Liver (tissue), 3 donors: ENCODE measurements around the gene LLGL1.

ENCODE experiments used
- FOXA1 ChIP-seq: IDR thresholded peaks from 2 replicates; pipeline ENCODE4 v1.6.1; 2016; ENCODE audit warnings: antibody characterized with exemption
- JUND ChIP-seq, 2 donors: IDR thresholded peaks; 2 replicates each; pipeline ENCODE4 v1.6.1; 2016; ENCODE audit warnings: antibody characterized with exemption in 2 of 2
- RAD21 ChIP-seq, 2 donors: IDR thresholded peaks; 2 replicates each; pipeline ENCODE4 v1.6.1; 2016; ENCODE audit warnings: antibody characterized with exemption in 2 of 2, mild to moderate bottlenecking in 2 of 2
- SP1 ChIP-seq: IDR thresholded peaks from 2 replicates; pipeline ENCODE4 v1.6.1; 2018; ENCODE audit warnings: antibody characterized with exemption, mild to moderate bottlenecking
- YY1 ChIP-seq: IDR thresholded peaks from 2 replicates; pipeline ENCODE4 v1.6.1; 2016; ENCODE audit warnings: antibody characterized with exemption, mild to moderate bottlenecking
- TF ChIP-seq, protein P1 (sequence below): fragments of 150-350 bp; IDR thresholded peaks from 2 replicates; pipeline ENCODE4 v1.5.1; 2017; ENCODE audit warnings: improper control_type of control experiment, low read depth, low read length; ENCODE audit not compliant: missing input control
- TF ChIP-seq, protein P2 (sequence below): IDR thresholded peaks from 2 replicates; pipeline ENCODE4 v1.6.1; 2016; ENCODE audit warnings: antibody characterized with exemption
- donor health status: healthy.
- donor health status: healthy.

DNA sequence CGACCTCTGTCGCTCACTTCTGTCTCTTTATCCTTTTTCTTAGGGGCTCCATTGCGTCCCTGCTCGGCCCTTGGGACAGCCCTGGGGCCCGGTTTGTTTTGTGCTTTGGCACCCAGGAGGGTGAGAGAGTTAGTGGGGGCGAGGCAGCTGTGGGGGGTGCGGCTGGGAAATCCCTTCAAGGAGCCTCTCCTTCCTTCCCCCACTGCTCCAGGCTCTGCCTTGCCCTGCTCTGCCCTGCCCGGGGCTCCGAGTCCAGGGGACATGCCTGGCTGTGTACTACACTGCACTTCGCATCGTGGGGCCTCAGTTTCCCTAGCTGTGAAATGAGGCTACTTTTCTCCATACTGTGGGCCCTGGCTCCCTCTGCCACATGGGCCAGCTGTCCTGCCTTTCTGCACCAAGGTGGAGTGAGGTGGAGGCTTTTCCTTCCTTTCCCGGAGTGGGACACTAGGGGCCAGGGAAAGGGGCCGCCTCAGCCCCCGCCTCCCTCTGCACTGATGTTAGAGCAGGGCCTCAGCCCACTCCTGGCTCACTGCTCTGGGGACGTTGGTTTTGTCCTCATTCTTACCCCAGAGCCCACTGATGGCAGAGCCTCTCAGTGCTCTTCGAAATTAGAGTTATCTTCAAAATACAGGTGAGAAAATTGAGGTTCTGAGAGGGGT is 980 bp downstream of the LLGL1 start:
- TF ChIP-seq, protein P1, sequence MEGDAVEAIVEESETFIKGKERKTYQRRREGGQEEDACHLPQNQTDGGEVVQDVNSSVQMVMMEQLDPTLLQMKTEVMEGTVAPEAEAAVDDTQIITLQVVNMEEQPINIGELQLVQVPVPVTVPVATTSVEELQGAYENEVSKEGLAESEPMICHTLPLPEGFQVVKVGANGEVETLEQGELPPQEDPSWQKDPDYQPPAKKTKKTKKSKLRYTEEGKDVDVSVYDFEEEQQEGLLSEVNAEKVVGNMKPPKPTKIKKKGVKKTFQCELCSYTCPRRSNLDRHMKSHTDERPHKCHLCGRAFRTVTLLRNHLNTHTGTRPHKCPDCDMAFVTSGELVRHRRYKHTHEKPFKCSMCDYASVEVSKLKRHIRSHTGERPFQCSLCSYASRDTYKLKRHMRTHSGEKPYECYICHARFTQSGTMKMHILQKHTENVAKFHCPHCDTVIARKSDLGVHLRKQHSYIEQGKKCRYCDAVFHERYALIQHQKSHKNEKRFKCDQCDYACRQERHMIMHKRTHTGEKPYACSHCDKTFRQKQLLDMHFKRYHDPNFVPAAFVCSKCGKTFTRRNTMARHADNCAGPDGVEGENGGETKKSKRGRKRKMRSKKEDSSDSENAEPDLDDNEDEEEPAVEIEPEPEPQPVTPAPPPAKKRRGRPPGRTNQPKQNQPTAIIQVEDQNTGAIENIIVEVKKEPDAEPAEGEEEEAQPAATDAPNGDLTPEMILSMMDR, result no peak
- no peak for TF ChIP-seq RAD21 (IDR thresholded peaks at IDR 0.05)
- no peak for TF ChIP-seq YY1
- no peak for TF ChIP-seq SP1
- no peak for TF ChIP-seq FOXA1
- TF ChIP-seq JUND (IDR thresholded peaks at IDR 0.05), result no peak
- TF ChIP-seq, protein P2, sequence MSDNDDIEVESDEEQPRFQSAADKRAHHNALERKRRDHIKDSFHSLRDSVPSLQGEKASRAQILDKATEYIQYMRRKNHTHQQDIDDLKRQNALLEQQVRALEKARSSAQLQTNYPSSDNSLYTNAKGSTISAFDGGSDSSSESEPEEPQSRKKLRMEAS, result no peak
